ENCODE data around the gene DMD.

- TF ChIP-seq EZH2phosphoT487 (IDR thresholded peaks at IDR 0.05) (no peak), CTCF (IDR thresholded peaks at IDR 0.05) (no peak), EZH2 (IDR thresholded peaks at IDR 0.05) (no peak)
Observed at GRCh38 chrX:31127716-31128115, 2083.6 kb downstream of the DMD start.

Measured in neural progenitor cell (in vitro differentiated cells).